H1 (cell line): ENCODE results near the gene CHD9. TPM values are rescaled to one million over a fixed set of nuclear protein-coding genes. Genes with fewer than 3 reads are reported as not detected.

Source experiments
- EZH2 ChIP-seq: fragments of 200-600 bp; sonication (generic); IDR thresholded peaks from 2 replicates; pipeline ENCODE4 v1.7.1; 2012; ENCODE audit warnings: low read depth, mild to moderate bottlenecking, moderate library complexity, low read length, inconsistent platforms; ENCODE audit not compliant: severe bottlenecking
- NANOG ChIP-seq: IDR thresholded peaks from 2 replicates; pipeline ENCODE4 v1.6.1; 2011; ENCODE audit warnings: low read length, low read depth, mild to moderate bottlenecking, inconsistent platforms; ENCODE audit not compliant: insufficient read depth, poor library complexity, severe bottlenecking
- RAD21 ChIP-seq, 2 experiments: IDR thresholded peaks in 1 of 2; conservative IDR thresholded peaks in 1 of 2; 2 replicates each; pipeline ENCODE4 v1.6.1; 2011; ENCODE audit warnings: low read depth in 2 of 2, low read length in 2 of 2, improper control_type of control experiment in 1 of 2, inconsistent platforms in 1 of 2, mild to moderate bottlenecking in 1 of 2, moderate library complexity in 1 of 2
- SUZ12 ChIP-seq: fragments of 200-600 bp; sonication (generic); IDR thresholded peaks from 2 replicates; pipeline ENCODE4 v1.6.1; 2012; ENCODE audit warnings: mild to moderate bottlenecking, inconsistent platforms, low read length, moderate library complexity, mixed read lengths
- polyA plus RNA-seq, 7 experiments: library from polyadenylated mRNA; depleted of rRNA in 3 of 7; stranded (reverse) in 5 of 7; unstranded in 2 of 7; fragments of >200 nt in 5 of 7; fragments of 200-250 nt in 2 of 7; gene quantifications; 1 replicate in 5 of 7; 2 replicates in 1 of 7; 4 replicates in 1 of 7; pipeline versions ENCODE4 v1.2.1 to v1.2.3, GENCODE V29; 2011 to 2013; ENCODE audit warnings: missing spikeins in 2 of 7, mixed read lengths in 2 of 7
- total RNA-seq: library from RNA; stranded (reverse); fragmentation: NEBNext Ultra II Directional; extraction: Animal tissue kit (Norgen Biotek cat#: 25700); gene quantifications from 2 replicates; pipeline ENCODE4 v1.2.1, GENCODE V29; 2021
- TF ChIP-seq, protein P1 (sequence below): IDR thresholded peaks from 2 replicates; pipeline ENCODE4 v1.6.1; 2012; ENCODE audit warnings: inconsistent platforms

CHD9 gene
- total and polyA plus RNA-seq, 2 of the 8 experiments (the other 6 are each of a cell fraction or from before 2014, with no cell fraction given): 9.9 to 32.4 TPM

DNA sequence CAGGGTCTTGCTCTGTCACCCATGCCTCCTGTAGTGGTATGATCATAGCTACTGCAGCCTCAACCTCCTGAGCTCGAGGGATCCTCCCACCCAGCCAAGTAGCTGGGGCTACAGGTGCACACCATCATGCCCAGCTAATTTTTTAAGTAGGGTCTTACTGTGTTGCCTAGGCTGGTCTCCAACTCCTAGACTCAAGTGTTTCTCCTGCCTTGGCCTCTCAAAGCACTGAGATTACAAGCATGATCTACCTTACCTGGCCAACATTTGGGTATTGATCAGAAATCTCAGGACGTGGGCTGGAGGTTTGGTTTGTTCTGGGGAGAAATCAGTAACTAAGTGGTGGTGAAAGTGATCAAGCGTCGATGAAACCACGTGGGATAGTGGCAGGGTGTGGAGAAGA, 4.1 kb downstream of the CHD9 start (continued):
- TF ChIP-seq SUZ12 (no peak), RAD21 (IDR thresholded peaks at IDR 0.05 in 1 of 2, conservative IDR thresholded peaks at IDR 0.05 in 1 of 2; ENCODE audit: low read depth in 2 of 2, low read length in 2 of 2) (no peak), NANOG (no peak), EZH2 (no peak)
- TF ChIP-seq, protein P1, sequence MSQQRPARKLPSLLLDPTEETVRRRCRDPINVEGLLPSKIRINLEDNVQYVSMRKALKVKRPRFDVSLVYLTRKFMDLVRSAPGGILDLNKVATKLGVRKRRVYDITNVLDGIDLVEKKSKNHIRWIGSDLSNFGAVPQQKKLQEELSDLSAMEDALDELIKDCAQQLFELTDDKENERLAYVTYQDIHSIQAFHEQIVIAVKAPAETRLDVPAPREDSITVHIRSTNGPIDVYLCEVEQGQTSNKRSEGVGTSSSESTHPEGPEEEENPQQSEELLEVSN: no peak
